ENCODE data around the gene RBM20.

The RBM20 gene

DNA sequence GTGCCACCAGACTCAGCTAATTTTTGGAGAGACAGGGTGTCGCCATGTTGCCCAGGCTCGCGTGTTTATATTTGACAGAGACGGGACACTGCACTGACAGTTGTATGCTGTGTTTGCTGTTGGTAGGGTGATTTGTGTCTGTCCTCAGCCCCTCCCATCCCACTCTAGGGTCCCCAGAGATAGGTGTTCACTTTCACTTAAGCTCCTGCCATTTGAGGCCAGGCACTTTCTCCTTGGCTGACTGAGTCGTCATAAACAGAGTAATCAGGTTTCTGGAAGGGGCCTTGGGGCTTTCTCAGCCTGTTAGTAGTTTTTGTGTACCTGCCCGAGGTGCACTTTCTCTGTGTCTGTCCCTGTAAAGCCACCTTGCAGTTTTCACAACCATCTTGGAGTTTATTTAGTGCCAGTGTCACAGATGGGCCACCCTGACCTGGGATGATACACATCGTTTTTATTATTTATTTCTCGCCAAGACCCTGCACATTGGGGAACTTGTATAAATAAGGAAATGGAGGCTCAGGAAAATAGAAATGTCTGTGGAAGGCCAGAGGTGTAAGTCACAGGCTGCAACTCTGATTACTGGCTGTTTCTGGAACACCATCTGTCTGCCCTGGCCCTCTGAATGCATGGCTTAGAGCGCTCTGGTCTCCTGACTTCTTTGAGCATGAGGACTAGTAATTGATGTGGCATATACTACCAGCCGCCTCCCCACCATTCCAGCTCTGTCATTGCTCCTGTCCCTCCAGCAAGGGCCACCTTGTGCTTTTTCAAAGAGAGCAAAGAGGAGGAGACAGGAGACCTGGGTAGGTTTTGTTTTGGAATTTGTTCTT is 145.7 kb downstream of the RBM20 start:
- Histone ChIP-seq H3K4me1 (ENCODE audit: control insufficient read depth, insufficient read depth, low read length) (peaks cover 31% of the 10 kb centered on the region), H3K9me3 (ENCODE audit: control insufficient read depth in 2 of 2, low read length in 2 of 2) (no peaks in the 10 kb centered on the region), H3K4me3 (ENCODE audit: low read length in 2 of 2) (no peak overlapping the region), H3K27me3 (ENCODE audit: control insufficient read depth in 1 of 2, insufficient read depth in 2 of 2, low read length in 2 of 2) (no peaks in the 10 kb centered on the region), H3K27ac (ENCODE audit: low read length) (peak overlapping the region; percentile 6), H3K9ac (ENCODE audit: low read length in 2 of 2) (no peak overlapping the region), H3K36me3 (ENCODE audit: control insufficient read depth in 2 of 2, insufficient read depth in 2 of 2, low read length in 2 of 2) (no peaks in the 10 kb centered on the region)

DNA sequence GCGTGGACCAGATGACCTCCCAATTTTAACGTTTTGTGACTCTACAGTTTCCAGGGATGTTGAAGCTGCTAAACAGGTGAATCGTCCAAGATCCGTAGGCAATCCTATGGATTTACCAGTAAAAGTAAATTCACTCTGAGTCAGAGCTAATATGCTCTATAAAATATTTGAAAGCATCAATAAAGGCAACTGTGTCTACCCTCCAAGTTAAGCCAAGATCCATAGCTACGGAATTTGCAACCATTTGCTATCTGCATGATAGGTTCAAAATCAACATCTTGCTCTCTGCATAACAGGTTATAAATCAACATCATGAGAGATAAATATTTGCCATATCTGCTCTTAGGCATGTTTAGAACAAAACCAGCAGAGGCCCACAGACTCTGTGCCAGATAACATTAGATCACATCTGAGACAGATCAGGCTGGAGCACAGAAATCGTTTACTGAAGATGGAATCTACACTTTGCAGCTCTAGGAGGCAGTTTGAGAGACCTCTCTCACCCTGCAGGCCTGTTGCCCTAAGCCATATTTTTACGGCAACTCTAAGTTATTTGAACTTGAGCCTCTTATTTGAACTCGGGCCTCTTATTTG is 146.9 kb downstream of the RBM20 start:
- no peaks in the 10 kb centered on the region for H3K27me3 ChIP-seq (ENCODE audit: control insufficient read depth in 1 of 2, insufficient read depth in 2 of 2, low read length in 2 of 2)
- peaks cover 33% of the 10 kb centered on the region for H3K4me1 ChIP-seq (ENCODE audit: control insufficient read depth, insufficient read depth, low read length)
- H3K27ac ChIP-seq (ENCODE audit: low read length): peak overlapping the region; percentile 46
- H3K36me3 ChIP-seq (ENCODE audit: control insufficient read depth in 2 of 2, insufficient read depth in 2 of 2, low read length in 2 of 2): no peaks in the 10 kb centered on the region
- H3K4me3 ChIP-seq (ENCODE audit: low read length in 2 of 2): no peak overlapping the region
- H3K9me3 ChIP-seq (ENCODE audit: control insufficient read depth in 2 of 2, low read length in 2 of 2): no peaks in the 10 kb centered on the region
- no peak overlapping the region for H3K9ac ChIP-seq (ENCODE audit: low read length in 2 of 2)

DNA sequence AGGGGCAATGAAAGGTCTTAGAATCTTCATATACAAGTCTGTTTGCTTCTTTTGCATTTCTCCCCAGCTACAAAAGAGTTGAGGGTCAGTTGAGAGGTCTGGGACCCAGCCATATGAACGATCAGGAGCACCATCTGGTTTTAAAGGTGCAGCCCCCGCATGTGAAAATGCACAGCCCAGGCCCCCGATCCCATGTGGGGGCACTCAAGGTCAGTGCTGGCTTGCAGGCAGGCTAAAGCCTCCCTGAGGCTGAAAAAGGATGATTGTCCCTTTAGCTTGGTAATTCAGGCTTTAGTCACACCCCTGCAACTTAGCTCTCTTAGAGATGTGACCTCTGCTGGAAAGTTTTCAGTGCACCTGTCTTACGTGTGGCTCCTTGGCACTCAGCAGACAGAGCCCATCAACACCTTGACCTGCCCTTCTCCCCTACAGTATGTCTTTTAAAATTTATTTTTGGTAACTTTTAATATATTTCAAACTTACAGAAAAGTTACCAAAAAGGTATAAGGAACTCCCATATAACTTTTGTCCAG is 147.5 kb downstream of the RBM20 start:
- peaks cover 33% of the 10 kb centered on the region for H3K4me1 ChIP-seq (ENCODE audit: control insufficient read depth, insufficient read depth, low read length)
- H3K4me3 ChIP-seq (ENCODE audit: low read length in 2 of 2): no peak overlapping the region

DNA sequence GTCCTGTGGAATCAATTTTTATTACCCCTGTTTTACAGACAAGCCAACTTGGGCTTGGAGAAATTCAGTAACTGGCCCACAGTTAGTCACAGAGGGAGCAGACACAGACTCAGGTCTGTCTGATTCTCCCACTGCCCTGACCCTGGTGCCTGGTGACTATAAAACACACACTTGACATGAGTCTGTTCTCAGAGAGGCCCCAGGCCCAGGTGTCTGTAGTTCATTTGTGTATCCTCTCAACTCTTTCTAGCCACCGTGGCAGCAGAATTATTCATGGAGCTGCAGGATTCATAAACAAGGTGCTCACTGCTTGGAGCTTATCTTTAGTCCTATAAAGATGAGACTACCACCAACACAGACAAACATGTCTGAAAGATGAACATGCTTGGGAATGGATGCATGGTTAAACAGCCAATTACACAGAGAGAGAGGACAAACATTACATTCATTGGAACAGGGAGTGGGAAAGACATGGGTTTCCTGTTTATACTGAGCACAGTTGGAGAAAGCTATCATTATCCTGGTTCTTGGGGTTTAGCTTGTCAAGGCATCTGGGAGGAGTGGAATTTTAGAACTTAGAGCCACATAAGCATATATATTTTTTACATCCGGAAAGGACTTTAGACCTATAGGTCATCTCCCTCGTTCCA is 148.5 kb downstream of the RBM20 start:
- Histone ChIP-seq H3K27ac (ENCODE audit: low read length) (no peak overlapping the region), H3K9me3 (ENCODE audit: control insufficient read depth in 2 of 2, low read length in 2 of 2) (no peaks in the 10 kb centered on the region), H3K9ac (ENCODE audit: low read length in 2 of 2) (no peak overlapping the region), H3K4me3 (ENCODE audit: low read length in 2 of 2) (no peak overlapping the region), H3K36me3 (ENCODE audit: control insufficient read depth in 2 of 2, insufficient read depth in 2 of 2, low read length in 2 of 2) (no peaks in the 10 kb centered on the region), H3K27me3 (ENCODE audit: control insufficient read depth in 1 of 2, insufficient read depth in 2 of 2, low read length in 2 of 2) (no peaks in the 10 kb centered on the region), H3K4me1 (ENCODE audit: control insufficient read depth, insufficient read depth, low read length) (peaks cover 33% of the 10 kb centered on the region)

More for the DNA sequence above, 147.5 kb downstream of the RBM20 start:
- no peaks in the 10 kb centered on the region for H3K27me3 ChIP-seq (ENCODE audit: control insufficient read depth in 1 of 2, insufficient read depth in 2 of 2, low read length in 2 of 2)
- H3K36me3 ChIP-seq (ENCODE audit: control insufficient read depth in 2 of 2, insufficient read depth in 2 of 2, low read length in 2 of 2): no peaks in the 10 kb centered on the region
- no peak overlapping the region for H3K9ac ChIP-seq (ENCODE audit: low read length in 2 of 2)
- H3K9me3 ChIP-seq (ENCODE audit: control insufficient read depth in 2 of 2, low read length in 2 of 2): no peaks in the 10 kb centered on the region
- H3K27ac ChIP-seq (ENCODE audit: low read length): peak overlapping the region; percentile 46

DNA sequence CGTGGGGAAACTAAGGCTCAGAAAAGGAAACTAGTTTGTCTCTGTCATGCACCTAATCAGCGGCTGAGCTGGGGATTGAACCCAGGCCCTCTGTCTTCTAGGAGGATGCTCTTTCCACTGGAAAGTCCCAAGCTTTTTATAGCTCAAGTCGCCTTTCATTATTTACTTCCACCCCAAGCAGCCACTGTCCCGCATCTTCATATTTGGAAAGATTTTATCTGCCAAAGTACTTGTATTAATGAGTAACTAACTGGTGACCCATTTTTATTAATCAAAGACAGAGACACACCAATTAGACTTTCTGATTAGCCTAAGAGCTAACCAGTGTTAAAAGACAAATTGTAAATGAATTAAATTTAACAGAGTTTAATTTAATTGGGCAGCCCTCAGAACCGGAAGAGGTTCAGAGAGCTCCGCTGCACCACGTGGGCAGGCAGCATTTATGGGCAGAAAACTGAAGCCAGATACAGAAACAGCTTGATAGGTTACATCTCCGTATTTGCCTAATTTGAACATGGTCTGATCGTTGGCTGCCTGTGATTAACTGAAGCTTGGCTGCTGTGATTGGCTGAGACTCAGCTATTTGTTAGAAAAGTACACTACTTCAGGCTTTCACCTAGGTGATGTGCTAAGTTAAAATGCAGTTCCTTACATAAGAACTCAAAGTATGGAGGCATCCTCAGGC is 149.1 kb downstream of the RBM20 start:
- Histone ChIP-seq H3K9me3 (ENCODE audit: control insufficient read depth in 2 of 2, low read length in 2 of 2) (no peaks in the 10 kb centered on the region), H3K27me3 (ENCODE audit: control insufficient read depth in 1 of 2, insufficient read depth in 2 of 2, low read length in 2 of 2) (no peaks in the 10 kb centered on the region), H3K9ac (ENCODE audit: low read length in 2 of 2) (no peak overlapping the region), H3K4me3 (ENCODE audit: low read length in 2 of 2) (no peak overlapping the region), H3K27ac (ENCODE audit: low read length) (no peak overlapping the region), H3K4me1 (ENCODE audit: control insufficient read depth, insufficient read depth, low read length) (peaks cover 33% of the 10 kb centered on the region), H3K36me3 (ENCODE audit: control insufficient read depth in 2 of 2, insufficient read depth in 2 of 2, low read length in 2 of 2) (no peaks in the 10 kb centered on the region)

DNA sequence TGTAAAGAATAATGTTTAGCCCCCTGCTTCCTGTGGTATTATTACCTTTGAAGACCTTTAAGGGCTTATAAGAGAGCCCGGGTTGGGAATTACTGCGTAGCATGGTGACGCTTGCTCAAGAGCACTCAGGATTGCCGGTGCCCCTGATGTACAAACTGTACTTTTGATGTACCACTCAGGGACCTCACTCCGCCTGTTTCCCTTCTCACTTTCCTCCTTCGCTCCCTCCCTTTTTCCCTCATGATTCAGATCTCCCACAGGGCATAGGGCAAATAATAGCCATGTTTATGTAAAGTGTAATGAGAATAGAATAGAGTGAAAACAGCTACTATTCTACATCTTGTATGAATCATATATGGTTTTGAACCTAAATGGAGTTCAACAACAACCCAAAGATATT is 149.8 kb downstream of the RBM20 start:
- Histone ChIP-seq H3K27me3 (ENCODE audit: control insufficient read depth in 1 of 2, insufficient read depth in 2 of 2, low read length in 2 of 2) (no peaks in the 10 kb centered on the region), H3K9ac (ENCODE audit: low read length in 2 of 2) (no peak overlapping the region), H3K27ac (ENCODE audit: low read length) (no peak overlapping the region), H3K4me3 (ENCODE audit: low read length in 2 of 2) (no peak overlapping the region), H3K9me3 (ENCODE audit: control insufficient read depth in 2 of 2, low read length in 2 of 2) (no peaks in the 10 kb centered on the region), H3K36me3 (ENCODE audit: control insufficient read depth in 2 of 2, insufficient read depth in 2 of 2, low read length in 2 of 2) (no peaks in the 10 kb centered on the region), H3K4me1 (ENCODE audit: control insufficient read depth, insufficient read depth, low read length) (peaks cover 33% of the 10 kb centered on the region)

DNA sequence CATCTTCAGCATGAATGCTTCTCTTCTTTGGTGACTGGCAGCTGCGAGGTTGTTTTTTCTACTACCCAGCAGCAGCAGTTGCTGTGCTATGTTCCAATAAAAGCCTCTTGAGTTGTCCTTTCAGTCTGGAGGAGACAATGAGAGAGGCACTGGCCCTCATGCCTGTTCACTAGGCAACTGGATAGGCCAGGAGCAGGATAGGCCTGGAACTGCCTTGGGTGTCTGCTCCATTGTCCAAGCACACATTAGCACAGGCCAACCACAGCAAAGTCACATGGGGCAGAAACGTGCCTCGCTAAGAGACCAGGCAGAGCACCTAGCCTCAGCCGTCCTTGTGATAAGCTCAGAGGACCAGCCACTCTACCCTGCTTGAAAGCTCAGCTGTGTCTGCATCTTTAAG is 150.7 kb downstream of the RBM20 start:
- Histone ChIP-seq H3K27me3 (ENCODE audit: control insufficient read depth in 1 of 2, insufficient read depth in 2 of 2, low read length in 2 of 2) (no peaks in the 10 kb centered on the region), H3K27ac (ENCODE audit: low read length) (no peak overlapping the region), H3K9me3 (ENCODE audit: control insufficient read depth in 2 of 2, low read length in 2 of 2) (no peaks in the 10 kb centered on the region), H3K9ac (ENCODE audit: low read length in 2 of 2) (no peak overlapping the region), H3K4me1 (ENCODE audit: control insufficient read depth, insufficient read depth, low read length) (peaks cover 33% of the 10 kb centered on the region), H3K4me3 (ENCODE audit: low read length in 2 of 2) (no peak overlapping the region), H3K36me3 (ENCODE audit: control insufficient read depth in 2 of 2, insufficient read depth in 2 of 2, low read length in 2 of 2) (no peaks in the 10 kb centered on the region)

DNA sequence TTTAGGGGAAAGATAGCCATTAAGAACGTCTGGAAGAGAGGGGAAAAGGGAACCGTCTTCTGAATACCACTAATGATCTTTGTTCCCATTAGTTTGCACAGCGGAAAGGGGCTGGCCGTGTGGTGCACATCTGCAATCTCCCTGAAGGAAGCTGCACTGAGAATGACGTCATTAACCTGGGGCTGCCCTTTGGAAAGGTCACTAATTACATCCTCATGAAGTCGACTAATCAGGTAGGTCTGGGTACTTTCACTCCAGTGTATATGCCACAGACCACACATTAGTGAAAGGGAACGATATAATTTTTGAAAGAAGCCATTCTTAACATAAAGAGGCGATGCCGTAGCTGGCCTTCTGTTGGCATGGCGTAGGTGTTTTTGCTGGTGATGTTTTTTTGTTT is 153.3 kb downstream of the RBM20 start:
- H3K27ac ChIP-seq (ENCODE audit: low read length): no peak overlapping the region

DNA sequence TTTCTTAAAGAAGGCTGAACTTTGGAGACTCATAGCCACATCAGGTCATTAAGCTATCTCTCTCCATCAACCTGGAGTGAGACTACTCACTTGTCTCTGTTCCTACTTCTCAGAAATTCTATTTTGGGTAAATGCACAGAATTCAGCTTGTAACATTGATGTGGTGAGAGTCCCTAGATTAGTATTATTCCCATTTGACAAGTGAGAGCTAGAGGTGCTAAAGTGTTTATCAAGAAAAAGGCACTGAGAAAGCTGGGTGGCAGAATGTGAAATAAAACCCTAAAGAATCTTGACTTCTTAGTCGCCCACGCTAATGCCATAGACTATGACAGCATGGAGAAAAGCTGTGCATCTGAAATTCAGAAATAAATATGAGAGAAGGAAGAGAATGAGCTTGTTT is 154.2 kb downstream of the RBM20 start:
- Histone ChIP-seq H3K9ac (ENCODE audit: low read length in 2 of 2) (no peak overlapping the region), H3K27ac (ENCODE audit: low read length) (no peak overlapping the region), H3K36me3 (ENCODE audit: control insufficient read depth in 2 of 2, insufficient read depth in 2 of 2, low read length in 2 of 2) (no peaks in the 10 kb centered on the region), H3K9me3 (ENCODE audit: control insufficient read depth in 2 of 2, low read length in 2 of 2) (no peaks in the 10 kb centered on the region), H3K4me1 (ENCODE audit: control insufficient read depth, insufficient read depth, low read length) (peaks cover 25% of the 10 kb centered on the region), H3K4me3 (ENCODE audit: low read length in 2 of 2) (no peak overlapping the region), H3K27me3 (ENCODE audit: control insufficient read depth in 1 of 2, insufficient read depth in 2 of 2, low read length in 2 of 2) (no peaks in the 10 kb centered on the region)

More for the DNA sequence above, 153.3 kb downstream of the RBM20 start:
- no peaks in the 10 kb centered on the region for H3K36me3 ChIP-seq (ENCODE audit: control insufficient read depth in 2 of 2, insufficient read depth in 2 of 2, low read length in 2 of 2)
- H3K9ac ChIP-seq (ENCODE audit: low read length in 2 of 2): no peak overlapping the region
- no peaks in the 10 kb centered on the region for H3K9me3 ChIP-seq (ENCODE audit: control insufficient read depth in 2 of 2, low read length in 2 of 2)
- no peaks in the 10 kb centered on the region for H3K27me3 ChIP-seq (ENCODE audit: control insufficient read depth in 1 of 2, insufficient read depth in 2 of 2, low read length in 2 of 2)
- H3K4me3 ChIP-seq (ENCODE audit: low read length in 2 of 2): no peak overlapping the region
- H3K4me1 ChIP-seq (ENCODE audit: control insufficient read depth, insufficient read depth, low read length): peaks cover 23% of the 10 kb centered on the region

DNA sequence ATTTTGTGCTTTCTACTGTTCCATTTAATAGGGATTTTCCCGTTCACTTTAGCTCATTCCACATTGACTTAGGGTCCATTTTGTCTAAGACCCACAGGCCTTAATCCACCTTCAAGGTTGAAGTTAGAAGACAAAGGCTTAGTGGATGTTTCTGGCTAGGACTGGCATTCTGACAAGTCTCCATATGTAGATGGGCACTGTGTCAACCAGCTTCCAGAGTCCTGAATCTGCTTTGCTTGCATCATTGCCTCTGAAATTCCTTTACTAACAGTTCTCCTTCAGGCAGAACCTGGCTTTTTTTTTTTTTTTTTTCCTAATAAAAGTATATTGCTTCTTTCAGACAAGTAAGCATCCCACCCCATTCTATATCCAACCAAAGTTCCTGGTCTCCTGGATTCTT is 158.0 kb downstream of the RBM20 start:
- Histone ChIP-seq H3K9ac (ENCODE audit: low read length in 2 of 2) (no peak overlapping the region), H3K27ac (ENCODE audit: low read length) (peak overlapping the region; percentile 13), H3K9me3 (ENCODE audit: control insufficient read depth in 2 of 2, low read length in 2 of 2) (no peaks in the 10 kb centered on the region), H3K36me3 (ENCODE audit: control insufficient read depth in 2 of 2, insufficient read depth in 2 of 2, low read length in 2 of 2) (no peaks in the 10 kb centered on the region), H3K4me1 (ENCODE audit: control insufficient read depth, insufficient read depth, low read length) (peaks cover 24% of the 10 kb centered on the region), H3K4me3 (ENCODE audit: low read length in 2 of 2) (no peak overlapping the region), H3K27me3 (ENCODE audit: control insufficient read depth in 1 of 2, insufficient read depth in 2 of 2, low read length in 2 of 2) (no peaks in the 10 kb centered on the region)
